Measurements from ENCODE around the gene AGMAT. TPM values are rescaled to one million over a fixed set of nuclear protein-coding genes. Genes with fewer than 3 reads are reported as not detected.
A peak's percentile ranks its signal among the peaks of the same experiment; 100 is the strongest.

Gene AGMAT
- total RNA-seq, 1 donor from 2014 or later, result not detected

- intact Hi-C loops (cut with micrococcal nuclease), result no loop called here
- no peak overlapping the region for H3K4me3 ChIP-seq
- no peak overlapping the region for H3K27ac ChIP-seq (replicated peaks)
- H3K9me3 ChIP-seq (replicated peaks), result no peaks in the 10 kb centered on the region
- peaks cover 19% of the 10 kb centered on the region for H3K4me1 ChIP-seq
- no peak for DNase-seq
- TF ChIP-seq CTCF (IDR thresholded peaks at IDR 0.05; ENCODE audit: borderline replicate concordance), result no peak
- H3K36me3 ChIP-seq, result peaks cover 33% of the 10 kb centered on the region
- no peaks in the 10 kb centered on the region for H3K27me3 ChIP-seq (ENCODE audit: low read depth)
These were observed 53.8 kb downstream of the AGMAT start for GRCh38 chr1:15531003-15531402.

GRCh38 chr1:15526490-15527339 lies 58.1 kb downstream of the AGMAT start, which contains the start of gene DNAJC16:
Gene DNAJC16 (plus strand): TSS chr1:15526848. CDS start chr1:15529106, 2,258 bp downstream.
- intact Hi-C loops (cut with micrococcal nuclease), result no loop called here

GRCh38 chr1:15526021-15526489 lies 58.8 kb downstream of the AGMAT start:
- intact Hi-C loops (cut with micrococcal nuclease), result no loop called here
- Histone ChIP-seq H3K9me3 (replicated peaks) (no peaks in the 10 kb centered on the region), H3K36me3 (peaks cover 7% of the 10 kb centered on the region), H3K27ac (replicated peaks) (peak overlapping the region; percentile 98), H3K4me3 (peak overlapping the region; percentile 93), H3K27me3 (ENCODE audit: low read depth) (no peaks in the 10 kb centered on the region), H3K4me1 (peaks cover 44% of the 10 kb centered on the region)
- DNase-seq, result no peak
- TF ChIP-seq CTCF (IDR thresholded peaks at IDR 0.05; ENCODE audit: borderline replicate concordance), result no peak

More at GRCh38 chr1:15526490-15527339, 58.1 kb downstream of the AGMAT start, which contains the start of gene DNAJC16:
- peaks cover 44% of the 10 kb centered on the region for H3K4me1 ChIP-seq
- no peaks in the 10 kb centered on the region for H3K9me3 ChIP-seq (replicated peaks)
- H3K36me3 ChIP-seq, result peaks cover 12% of the 10 kb centered on the region
- H3K27me3 ChIP-seq (ENCODE audit: low read depth), result no peaks in the 10 kb centered on the region
- TF ChIP-seq CTCF (IDR thresholded peaks at IDR 0.05; ENCODE audit: borderline replicate concordance), result peak; percentile 28
- H3K27ac ChIP-seq (replicated peaks), result peak within 1 kb of the TSS; percentile 98
- peak; percentile 98 for DNase-seq
- peak within 1 kb of the TSS; percentile 93 for H3K4me3 ChIP-seq

GRCh38 chr1:15525050-15526020 lies 59.5 kb downstream of the AGMAT start:
- peak; percentile 99 for DNase-seq
- Histone ChIP-seq H3K4me1 (peaks cover 44% of the 10 kb centered on the region), H3K4me3 (peak overlapping the region; percentile 93), H3K9me3 (replicated peaks) (no peaks in the 10 kb centered on the region), H3K27me3 (ENCODE audit: low read depth) (no peaks in the 10 kb centered on the region), H3K36me3 (no peaks in the 10 kb centered on the region), H3K27ac (replicated peaks) (peak overlapping the region; percentile 98)
- intact Hi-C loops (cut with micrococcal nuclease), result no loop called here
- TF ChIP-seq CTCF (IDR thresholded peaks at IDR 0.05; ENCODE audit: borderline replicate concordance), result no peak

Measured in left ventricle myocardium inferior (tissue), 1 donor.